Tibial nerve (tissue), 3 donors: ENCODE data around the gene INPP5A.

ENCODE experiments used
- CTCF ChIP-seq, 5 experiments: fragments of 200-600 bp in 3 of 5; fragments of 450-650 bp in 2 of 5; sonication (generic) in 3 of 5; IDR thresholded peaks; one replicate each; pipeline ENCODE4 v1.5.1; 2016 to 2019; ENCODE audit warnings: antibody characterized with exemption in 5 of 5, mild to moderate bottlenecking in 3 of 5, moderate library complexity in 2 of 5
- POLR2A ChIP-seq, 2 donors: fragments of 450-650 bp; IDR thresholded peaks; one replicate each; pipeline ENCODE4 v1.6.1; 2017; ENCODE audit warnings: antibody characterized with exemption in 2 of 2, mild to moderate bottlenecking in 2 of 2, moderate library complexity in 2 of 2

- no peak for TF ChIP-seq POLR2A (IDR thresholded peaks at IDR 0.05)
- TF ChIP-seq CTCF (IDR thresholded peaks at IDR 0.05) = no peak
Measured at GRCh38 chr10:132681858-132682755, 144.5 kb downstream of the INPP5A start.
